ENCODE measurements around the gene PPFIA2.

The PPFIA2 gene

GRCh38 chr12:81722004-81722403 lies 37.1 kb downstream of the PPFIA2 start:
- H3K27ac ChIP-seq, result no peak overlapping the region
- TF ChIP-seq CTCF (IDR thresholded peaks at IDR 0.05), result no peak
- no peak for TF ChIP-seq ZFX (IDR thresholded peaks at IDR 0.05; ENCODE audit: borderline replicate concordance)

- no peak overlapping the region for H3K27ac ChIP-seq
Observed at GRCh38 chr12:81718616-81719015, 40.5 kb downstream of the PPFIA2 start.

GRCh38 chr12:81712536-81712935 lies 46.6 kb downstream of the PPFIA2 start:
- no peak overlapping the region for H3K27ac ChIP-seq
- TF ChIP-seq CTCF (IDR thresholded peaks at IDR 0.05) (no peak), ZFX (IDR thresholded peaks at IDR 0.05; ENCODE audit: borderline replicate concordance) (no peak)

More at GRCh38 chr12:81718616-81719015, 40.5 kb downstream of the PPFIA2 start:
- TF ChIP-seq CTCF (IDR thresholded peaks at IDR 0.05), result no peak
- no peak for TF ChIP-seq ZFX (IDR thresholded peaks at IDR 0.05; ENCODE audit: borderline replicate concordance)

GRCh38 chr12:81705586-81705985 lies 53.6 kb downstream of the PPFIA2 start:
- H3K27ac ChIP-seq, result no peak overlapping the region
- TF ChIP-seq ZFX (IDR thresholded peaks at IDR 0.05; ENCODE audit: borderline replicate concordance) (no peak), CTCF (IDR thresholded peaks at IDR 0.05) (no peak)

GRCh38 chr12:81699551-81699950 lies 59.6 kb downstream of the PPFIA2 start:
- no peak overlapping the region for H3K27ac ChIP-seq
- TF ChIP-seq ZFX (IDR thresholded peaks at IDR 0.05; ENCODE audit: borderline replicate concordance) (no peak), CTCF (IDR thresholded peaks at IDR 0.05) (no peak)

GRCh38 chr12:81692008-81692407 lies 67.1 kb downstream of the PPFIA2 start:
- TF ChIP-seq CTCF (IDR thresholded peaks at IDR 0.05), result no peak
- TF ChIP-seq ZFX (IDR thresholded peaks at IDR 0.05; ENCODE audit: borderline replicate concordance), result no peak
- H3K27ac ChIP-seq, result no peak overlapping the region

GRCh38 chr12:81683881-81684280 lies 75.3 kb downstream of the PPFIA2 start:
- no peak overlapping the region for H3K27ac ChIP-seq
- TF ChIP-seq ZFX (IDR thresholded peaks at IDR 0.05; ENCODE audit: borderline replicate concordance) (no peak), CTCF (IDR thresholded peaks at IDR 0.05) (no peak)
